Cardiac septum (tissue), 1 donor: ENCODE results near the gene IRGQ. TPM values are rescaled to one million over a fixed set of nuclear protein-coding genes. Genes with fewer than 3 reads are reported as not detected.
"Not testable (repeated sequence)": the region's sequence is repeated elsewhere in the genome, so short reads cannot be mapped to it uniquely, and the experiment has no call there.

Experiments used
- DNase-seq: peaks from one replicate; pipeline ENCODE4 v3.0.0-alpha.2; 2020; ENCODE audit warnings: low spot score
- intact Hi-C: fragments of 100-400 bp; cut with DNase I; formaldehyde crosslinking; loops from one replicate; pipeline ENCODE4 v1.14.0; 2022
- long read RNA-seq: library from polyadenylated mRNA; unstranded; transcript quantifications from one replicate; pipeline ENCODE4 v2.0.0, GENCODE V29; 2021
- total RNA-seq: library from RNA; stranded (reverse); fragmentation: NEBNext Ultra II Directional; extraction: Animal tissue kit (Norgen Biotek cat#: 25700); gene quantifications from one replicate; pipeline ENCODE4 v1.2.1, GENCODE V29; 2021
- donor health status: DM: no; HTN: no; CAD: no.

Gene IRGQ
- 30.2 TPM for total RNA-seq
- long read RNA-seq, full-length matches to known transcripts, result 14 of 16 reads
- long read RNA-seq, partial matches to known transcripts, result 0 of 16 reads
- long read RNA-seq, other reads (novel, unspliced or antisense), result 2 of 16 reads

GRCh38 chr19:43595999-43596841 is at the start of gene IRGQ, which contains the start of gene ZNF576:
Gene IRGQ, minus strand, starts transcription at chr19:43596134. Its CDS starts 796 bp downstream, at chr19:43595338.
Gene ZNF576, plus strand, starts transcription at chr19:43596595. Its CDS starts 514 bp downstream, at chr19:43597109.
- peak; percentile 100 for DNase-seq
- intact Hi-C loops, result loop anchor here (1.0 to 2.0 kb wide), 4 partner anchors 21 to 73 kb away; partner anchors contain the start of genes PINLYP, XRCC1 and ZNF428

GRCh38 chr19:43644181-43644580 is 48.2 kb upstream of the IRGQ start:
- no peak for DNase-seq
- intact Hi-C loops, result no loop called here

GRCh38 chr19:43643326-43643725 is 47.4 kb upstream of the IRGQ start:
- intact Hi-C loops, result no loop called here
- no peak for DNase-seq

DNA sequence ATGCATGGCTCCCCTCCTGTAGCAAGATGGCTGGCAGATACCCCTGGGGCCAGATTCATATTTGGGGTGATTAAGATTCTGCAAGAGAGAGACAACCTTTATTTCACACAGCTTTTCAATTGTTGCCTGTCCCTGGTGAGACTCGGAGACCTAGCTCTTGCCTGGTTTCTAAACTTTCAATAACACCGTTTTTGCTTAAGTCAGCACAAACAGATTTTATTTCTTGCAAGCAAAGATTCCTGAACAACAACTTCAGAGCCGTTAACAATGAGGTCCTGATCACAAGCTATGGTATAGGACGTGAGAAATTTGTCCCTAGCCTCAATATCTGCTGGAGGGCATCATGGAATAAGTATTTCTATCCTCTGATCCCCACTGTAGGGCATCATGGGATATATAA is 46.6 kb upstream of the IRGQ start:
- intact Hi-C loops, result no loop called here
- DNase-seq, result no peak

GRCh38 chr19:43641333-43641732 is 45.4 kb upstream of the IRGQ start:
- no peak for DNase-seq
- intact Hi-C loops, result no loop called here

- intact Hi-C loops, result no loop called here
- DNase-seq, result no peak
Measured at GRCh38 chr19:43640424-43640757, 44.5 kb upstream of the IRGQ start.

DNA sequence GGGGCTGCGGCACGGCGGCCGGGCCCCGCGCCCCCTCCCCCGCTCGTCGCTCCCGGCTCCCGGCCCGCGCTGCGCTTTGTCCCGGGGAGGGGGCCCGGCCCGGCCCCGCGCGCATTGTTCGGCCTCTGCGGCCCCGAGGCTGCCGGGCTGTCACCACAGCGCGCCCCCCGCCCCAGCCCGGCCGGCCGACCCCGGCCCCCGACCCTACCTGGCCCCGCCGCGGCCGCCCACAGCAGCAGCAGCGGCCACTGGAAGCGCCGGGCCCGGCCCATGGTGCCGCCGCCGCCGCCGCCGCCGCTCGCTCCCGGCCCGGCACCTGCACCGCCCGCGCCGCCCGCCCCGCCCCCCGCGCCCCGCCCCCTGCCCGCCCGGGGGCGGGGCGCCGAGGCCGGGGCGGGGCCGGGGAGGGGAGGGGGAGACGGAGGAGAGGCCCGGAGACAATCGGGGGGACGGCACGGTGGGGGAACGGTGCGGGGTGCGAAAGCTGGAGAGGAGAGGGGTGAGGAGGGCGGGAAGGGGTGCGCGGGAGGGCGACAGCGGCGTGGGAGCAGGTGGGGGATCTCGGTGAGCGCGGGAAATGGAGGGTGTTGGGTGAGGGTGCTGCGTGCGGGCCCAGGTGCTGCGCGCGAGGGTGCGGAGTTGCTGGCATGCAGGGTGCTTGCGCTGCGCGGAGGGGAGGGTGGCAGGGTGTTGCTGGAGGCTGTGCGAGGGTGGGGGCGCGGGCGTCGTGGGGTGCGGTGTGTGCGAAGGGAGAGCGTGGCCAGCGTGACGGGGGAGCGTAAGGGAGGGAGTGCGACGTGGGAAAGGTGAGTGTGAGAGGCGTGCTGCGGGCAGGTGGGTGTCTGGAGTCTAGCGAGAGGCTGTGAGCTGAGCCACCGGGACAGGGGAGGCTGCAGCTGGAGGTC is 43.8 kb upstream of the IRGQ start, which contains the start of gene CADM4:
CADM4 (minus strand) TSS at position 332 of the 905 bp plus-strand sequence; CDS start at position 272, 60 bp downstream.
- no peak for DNase-seq
- intact Hi-C loops, result no loop called here

- intact Hi-C loops, result no loop called here
- no peak for DNase-seq
Measured at GRCh38 chr19:43638995-43639518, 43.1 kb upstream of the IRGQ start.

DNA sequence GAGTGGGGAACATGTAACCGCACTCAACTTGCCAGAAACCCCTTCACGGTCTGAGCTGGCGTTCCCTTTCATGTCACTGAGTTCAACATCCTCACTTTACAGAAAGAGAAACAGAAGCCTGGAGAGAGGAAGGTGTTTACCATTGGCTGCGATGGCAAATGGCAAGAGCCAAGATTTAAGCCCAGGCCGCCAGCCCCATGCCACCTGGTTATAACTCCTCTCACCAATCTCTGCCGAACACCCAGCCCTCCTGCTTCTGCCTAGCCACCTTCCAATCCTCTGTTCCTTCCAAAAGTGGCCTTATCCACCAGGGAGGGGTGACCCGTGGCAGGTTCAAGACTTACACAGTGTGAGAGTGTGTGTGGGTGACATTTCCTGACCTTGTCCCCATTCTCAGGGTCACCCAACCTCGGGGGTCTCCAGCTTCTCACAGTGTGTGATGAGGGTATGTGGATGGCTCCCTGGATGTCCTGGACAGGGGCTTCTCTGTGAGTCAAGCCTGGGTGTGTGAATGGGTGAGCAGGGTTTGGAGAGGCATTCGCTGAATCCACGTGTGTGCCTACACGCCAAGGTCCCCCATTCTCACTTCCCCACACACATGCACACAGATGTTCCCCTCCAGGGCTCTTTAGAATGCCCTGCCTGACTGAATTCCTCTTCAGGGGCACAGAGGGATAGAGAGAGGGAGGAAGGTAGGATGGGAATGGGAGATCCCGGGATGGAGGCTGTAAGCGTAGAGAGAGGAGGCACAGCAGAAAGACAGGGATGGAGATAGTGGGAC is 42.5 kb upstream of the IRGQ start:
- DNase-seq, result no peak
- intact Hi-C loops, result no loop called here

- DNase-seq, result no peak
- intact Hi-C loops, result no loop called here
Measured at GRCh38 chr19:43636121-43636683, 40.3 kb upstream of the IRGQ start.

DNA sequence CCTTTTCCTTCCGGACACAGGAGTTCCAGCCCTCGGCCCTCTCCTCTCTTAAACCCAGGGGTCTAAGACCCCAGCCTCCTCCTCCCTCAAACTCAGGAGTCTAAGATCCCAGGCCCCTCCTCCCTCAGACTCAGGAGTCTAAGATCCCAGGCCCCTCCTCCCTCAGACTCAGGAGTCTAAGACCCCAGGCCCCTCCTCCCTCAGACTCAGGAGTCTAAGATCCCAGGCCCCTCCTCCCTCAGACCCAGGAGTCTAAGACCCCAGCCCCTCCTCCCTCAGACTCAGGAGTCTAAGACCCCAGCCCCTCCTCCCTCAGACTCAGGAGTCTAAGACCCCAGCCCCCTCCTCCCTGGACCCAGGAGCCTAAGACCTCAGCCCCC is 39.6 kb upstream of the IRGQ start:
- intact Hi-C loops, DNase-seq: not testable (repeated sequence)

DNA sequence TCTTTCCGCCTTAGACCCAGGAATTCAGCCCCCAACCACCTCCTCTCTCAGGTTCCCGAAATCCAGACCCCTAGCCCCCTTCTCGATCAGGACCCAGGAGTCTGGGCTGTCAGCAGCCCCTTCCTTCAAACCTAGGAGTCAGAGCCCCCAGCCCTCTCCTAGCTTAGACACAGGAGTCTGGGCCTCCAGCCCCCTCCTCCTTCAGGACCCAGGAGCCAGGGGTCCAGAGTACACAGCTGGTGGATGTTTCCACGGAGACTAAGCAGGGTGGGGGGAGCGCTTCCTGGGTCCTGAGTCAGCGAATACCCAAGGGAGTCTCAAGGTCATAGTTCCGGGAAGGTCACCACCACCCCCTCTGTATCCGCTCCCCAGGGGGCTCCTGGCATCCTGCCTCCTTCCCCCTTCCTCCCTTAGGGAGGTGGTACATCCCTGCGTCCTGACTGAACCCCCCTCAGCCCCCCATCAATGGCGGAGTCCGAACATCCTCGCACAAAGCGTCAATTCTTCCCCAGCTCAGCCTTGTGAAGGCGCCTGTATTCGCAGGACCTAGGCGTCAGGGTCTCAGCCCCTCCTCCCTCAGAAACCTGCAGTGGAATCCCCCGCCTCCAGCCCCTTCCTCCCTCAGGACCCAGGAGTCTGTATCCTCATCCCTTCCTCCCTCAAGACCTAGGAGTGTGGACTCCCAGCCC is 39.1 kb upstream of the IRGQ start:
- intact Hi-C loops, result no loop called here
- no peak for DNase-seq

GRCh38 chr19:43634506-43634871 is 38.6 kb upstream of the IRGQ start:
- intact Hi-C loops, result no loop called here

DNA sequence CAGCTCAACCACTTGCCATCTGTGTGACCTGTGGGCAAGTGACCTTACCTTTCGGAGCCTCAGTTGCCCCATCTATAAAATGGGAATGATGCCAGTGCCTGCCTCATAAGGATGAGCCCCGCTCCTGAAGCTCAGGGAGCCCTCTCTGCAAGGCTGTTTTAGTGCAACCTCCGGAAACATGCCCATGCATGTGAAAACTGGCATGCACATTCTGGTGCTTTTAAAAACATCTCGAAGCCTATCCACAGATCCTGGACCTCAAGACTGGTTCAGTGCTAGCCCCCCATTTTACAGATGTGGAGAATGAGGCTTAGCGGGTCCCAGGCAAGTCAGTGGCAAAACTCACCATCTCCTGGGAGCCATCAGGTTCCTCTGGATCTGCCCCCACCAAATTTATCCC is 38.1 kb upstream of the IRGQ start:
- no peak for DNase-seq
- intact Hi-C loops, result no loop called here

More at GRCh38 chr19:43634506-43634871, 38.6 kb upstream of the IRGQ start:
- DNase-seq, result no peak

- DNase-seq, result no peak
- intact Hi-C loops, result no loop called here
Measured at GRCh38 chr19:43633520-43633919, 37.6 kb upstream of the IRGQ start.

DNA sequence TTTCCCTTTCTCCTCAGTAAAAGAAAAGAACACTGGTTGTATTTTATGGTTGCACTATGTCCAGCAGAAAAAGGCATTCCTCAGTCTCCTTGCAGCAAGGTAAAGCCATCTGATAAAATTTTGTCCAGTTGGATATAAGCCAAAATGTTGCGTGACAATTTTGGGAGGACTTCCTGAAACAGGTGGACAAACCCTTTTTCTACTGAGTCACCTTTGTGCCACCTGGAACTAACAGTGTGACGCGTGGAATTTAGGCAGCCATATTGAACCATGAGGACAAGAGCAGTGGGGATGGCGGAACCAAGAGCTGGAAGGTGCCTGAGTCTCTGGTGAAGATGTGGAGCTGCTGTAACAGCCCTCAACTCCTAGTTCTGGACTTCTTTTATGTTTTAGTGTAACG is 35.6 kb upstream of the IRGQ start:
- intact Hi-C loops, result no loop called here
- no peak for DNase-seq

DNA sequence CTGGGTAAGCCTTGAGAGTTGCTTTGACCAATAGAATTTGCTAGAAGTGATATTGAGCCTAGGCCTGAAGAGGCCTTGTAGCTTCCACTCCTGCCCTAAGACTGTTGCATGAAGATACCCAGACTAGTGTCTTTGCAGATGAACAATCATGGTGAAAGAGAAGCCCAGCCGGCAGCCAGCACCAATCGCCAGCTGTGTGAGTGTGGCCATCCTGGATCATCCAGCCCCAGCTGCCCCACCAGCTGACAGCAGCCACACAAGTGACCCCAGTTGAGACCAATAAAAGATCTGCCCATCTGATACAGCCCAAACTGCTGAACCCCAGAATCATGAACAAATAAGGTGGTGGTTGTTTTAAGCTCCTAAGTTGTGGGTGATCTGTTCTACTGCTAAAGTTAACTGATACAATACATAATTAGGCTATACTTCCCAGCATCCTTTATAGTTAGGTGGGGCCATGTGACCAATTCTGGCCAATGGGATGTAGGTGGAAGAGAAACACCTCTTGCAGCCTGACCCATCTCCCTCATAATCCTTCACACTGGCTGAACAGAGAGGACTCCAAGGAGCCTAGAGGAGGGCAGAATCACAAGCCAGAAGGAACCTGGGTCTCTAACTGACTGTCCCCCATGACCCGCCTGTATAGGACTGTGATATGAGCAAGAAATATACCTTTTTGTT is 32.9 kb upstream of the IRGQ start:
- intact Hi-C loops, result no loop called here
- no peak for DNase-seq

DNA sequence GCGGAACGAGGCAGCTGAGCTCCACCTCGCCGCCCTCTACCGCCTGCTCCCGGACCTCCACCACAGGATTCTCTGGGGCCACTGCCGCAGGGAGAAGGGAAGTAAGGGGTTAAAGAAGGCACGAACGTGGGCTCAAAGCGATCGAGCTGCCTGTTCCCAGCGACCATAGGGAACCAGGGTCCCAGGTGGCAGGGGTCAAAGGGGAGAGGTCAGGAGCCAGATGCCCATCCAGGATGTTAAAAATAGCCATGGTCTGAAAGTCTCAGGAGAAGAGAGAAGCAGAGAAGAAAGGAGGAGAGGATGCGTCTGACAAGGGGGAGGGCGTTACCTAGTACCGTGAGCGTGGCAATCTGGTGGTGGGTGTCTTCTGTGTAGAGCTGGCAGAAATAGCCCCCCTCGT is 30.9 kb upstream of the IRGQ start:
- intact Hi-C loops, result no loop called here
- DNase-seq, result no peak
